Measurements from ENCODE around the gene IL24. TPM values are rescaled to one million over a fixed set of nuclear protein-coding genes. Genes with fewer than 3 reads are reported as not detected.

IL24 gene
- total RNA-seq, 4 donors from 2014 or later, result not detected

DNA sequence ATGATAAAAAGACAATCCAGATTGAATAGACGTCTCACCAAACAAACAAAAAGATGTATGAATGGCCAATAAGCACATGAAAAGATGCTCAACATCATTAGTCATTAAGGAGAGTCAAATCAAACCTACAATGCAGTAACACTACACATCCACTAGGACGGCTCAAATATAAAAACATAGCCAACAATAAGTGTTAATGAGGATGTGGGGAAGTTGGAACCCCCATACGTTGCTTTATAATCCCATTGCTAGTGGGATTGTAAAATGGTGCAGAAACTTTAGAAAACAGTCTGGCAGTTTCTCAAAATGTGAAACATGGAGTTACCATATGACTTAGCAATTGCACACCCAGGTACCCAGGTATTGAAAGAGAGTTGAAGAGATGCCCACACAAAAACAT is 14.7 kb upstream of the IL24 start:
- TF ChIP-seq, protein P1, sequence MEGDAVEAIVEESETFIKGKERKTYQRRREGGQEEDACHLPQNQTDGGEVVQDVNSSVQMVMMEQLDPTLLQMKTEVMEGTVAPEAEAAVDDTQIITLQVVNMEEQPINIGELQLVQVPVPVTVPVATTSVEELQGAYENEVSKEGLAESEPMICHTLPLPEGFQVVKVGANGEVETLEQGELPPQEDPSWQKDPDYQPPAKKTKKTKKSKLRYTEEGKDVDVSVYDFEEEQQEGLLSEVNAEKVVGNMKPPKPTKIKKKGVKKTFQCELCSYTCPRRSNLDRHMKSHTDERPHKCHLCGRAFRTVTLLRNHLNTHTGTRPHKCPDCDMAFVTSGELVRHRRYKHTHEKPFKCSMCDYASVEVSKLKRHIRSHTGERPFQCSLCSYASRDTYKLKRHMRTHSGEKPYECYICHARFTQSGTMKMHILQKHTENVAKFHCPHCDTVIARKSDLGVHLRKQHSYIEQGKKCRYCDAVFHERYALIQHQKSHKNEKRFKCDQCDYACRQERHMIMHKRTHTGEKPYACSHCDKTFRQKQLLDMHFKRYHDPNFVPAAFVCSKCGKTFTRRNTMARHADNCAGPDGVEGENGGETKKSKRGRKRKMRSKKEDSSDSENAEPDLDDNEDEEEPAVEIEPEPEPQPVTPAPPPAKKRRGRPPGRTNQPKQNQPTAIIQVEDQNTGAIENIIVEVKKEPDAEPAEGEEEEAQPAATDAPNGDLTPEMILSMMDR (IDR thresholded peaks at IDR 0.05; ENCODE audit: low read depth), result no peak

DNA sequence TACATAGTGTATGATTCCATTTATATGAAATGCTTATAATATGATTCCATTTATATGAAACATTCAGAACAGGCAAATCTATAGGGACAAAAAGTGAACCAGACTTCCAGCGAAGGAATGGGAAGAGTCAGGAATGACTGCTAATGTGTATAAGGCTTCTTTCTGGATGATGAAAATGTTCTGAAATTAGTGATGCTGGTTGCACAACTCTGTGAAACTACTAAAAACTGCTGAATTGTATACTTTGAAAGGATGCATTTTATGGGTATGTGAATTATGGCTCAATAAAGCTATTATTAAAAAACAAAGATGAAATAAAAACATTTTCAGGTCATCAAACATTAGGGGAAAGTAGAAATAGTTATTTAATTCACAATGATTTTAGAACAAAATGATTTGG is 14.1 kb upstream of the IL24 start:
- TF ChIP-seq, protein P1 (IDR thresholded peaks at IDR 0.05; ENCODE audit: low read depth), result no peak

DNA sequence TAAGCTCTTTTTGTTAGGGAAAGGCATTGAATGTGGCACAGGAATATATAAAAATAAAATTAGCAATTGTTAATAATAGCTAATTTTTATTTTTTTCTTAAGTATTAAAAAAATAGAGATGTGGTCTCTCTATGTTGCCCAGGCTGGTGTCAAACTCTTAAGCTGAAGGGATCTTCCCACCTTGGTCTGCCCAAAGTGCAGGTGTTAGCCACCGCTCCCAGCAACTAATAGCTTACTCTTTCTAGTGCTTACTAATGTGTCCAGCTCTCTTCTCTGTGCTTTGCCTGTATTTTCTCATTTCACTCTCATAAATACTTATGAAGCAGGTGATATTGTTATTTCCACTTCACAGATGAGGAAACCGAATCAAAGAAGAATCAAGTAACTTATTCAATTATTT is 13.4 kb upstream of the IL24 start:
- TF ChIP-seq, protein P1 (IDR thresholded peaks at IDR 0.05; ENCODE audit: low read depth), result no peak

DNA sequence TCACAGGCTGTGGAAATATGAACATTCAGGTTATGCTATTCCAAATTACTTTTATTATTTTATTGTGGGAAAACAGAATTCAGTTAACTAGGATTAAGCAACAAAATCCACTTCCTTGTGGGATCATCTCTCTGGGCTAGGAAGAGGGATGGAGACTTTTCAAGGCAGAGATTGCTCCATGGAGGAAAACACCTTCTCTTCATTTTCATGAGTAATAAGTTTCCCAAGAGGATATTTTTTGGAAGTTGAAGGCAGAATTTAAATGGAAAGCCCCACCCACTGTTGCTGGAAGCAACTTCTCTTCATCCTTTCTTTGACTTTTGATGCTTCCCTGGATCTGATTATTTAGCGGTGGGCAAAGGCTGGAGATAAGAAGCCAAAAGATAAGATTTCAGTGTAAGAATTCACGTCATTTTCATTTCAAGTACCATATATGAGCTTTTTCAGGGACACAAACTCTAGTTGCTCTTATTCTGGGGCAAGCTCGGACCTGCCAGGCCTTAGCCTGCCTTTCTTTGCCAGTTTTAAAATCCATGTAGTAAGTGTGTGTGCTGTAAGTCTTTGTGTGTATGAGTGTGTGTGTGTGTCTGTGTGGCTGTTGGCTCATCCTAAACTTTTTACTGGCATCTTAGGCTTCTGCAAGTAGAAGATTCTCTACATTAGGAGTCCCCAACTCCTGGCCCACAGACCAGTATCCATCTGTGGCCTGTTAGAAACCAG is 11.7 kb upstream of the IL24 start:
- TF ChIP-seq, protein P1 (IDR thresholded peaks at IDR 0.05; ENCODE audit: low read depth), result no peak

DNA sequence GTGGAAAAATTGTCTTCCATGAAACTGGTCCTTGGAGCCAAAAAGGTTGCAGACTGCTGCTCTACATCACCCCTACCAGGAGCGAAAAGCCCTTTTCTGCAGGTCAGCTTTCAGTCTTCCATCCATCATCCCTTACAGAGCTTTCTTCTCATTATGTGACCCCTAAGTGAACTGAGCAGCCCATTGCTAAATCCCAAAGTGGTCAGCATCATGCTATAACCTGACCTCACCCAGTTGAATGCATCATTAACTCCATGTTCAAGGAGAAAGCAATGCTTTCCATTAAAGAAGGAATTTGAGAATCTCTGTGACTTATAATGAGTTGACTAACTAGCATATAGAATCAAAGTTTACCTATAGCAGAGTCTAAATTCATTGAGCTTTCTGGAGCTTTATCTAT is 10.4 kb upstream of the IL24 start:
- TF ChIP-seq, protein P1 (IDR thresholded peaks at IDR 0.05; ENCODE audit: low read depth), result no peak

DNA sequence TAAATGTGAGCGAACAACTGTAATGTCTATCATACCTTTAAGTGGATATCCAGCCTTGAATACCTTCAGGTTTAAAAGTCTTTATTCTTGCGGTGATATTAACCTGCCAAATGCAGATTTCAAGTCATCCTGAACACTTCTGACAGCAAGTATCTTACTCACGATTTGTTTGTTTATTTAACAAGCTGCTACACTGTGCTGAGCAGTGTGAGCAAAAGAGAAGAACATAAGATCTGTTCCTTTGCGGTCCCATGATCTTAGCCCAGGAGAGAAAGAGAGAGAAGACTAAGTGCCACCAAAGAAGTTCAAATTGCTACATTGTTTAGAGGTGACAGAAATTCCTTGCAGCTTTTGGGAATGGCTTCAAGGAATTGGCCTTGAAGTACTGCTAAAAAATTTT is 9.5 kb upstream of the IL24 start:
- TF ChIP-seq, protein P1 (IDR thresholded peaks at IDR 0.05; ENCODE audit: low read depth), result no peak

DNA sequence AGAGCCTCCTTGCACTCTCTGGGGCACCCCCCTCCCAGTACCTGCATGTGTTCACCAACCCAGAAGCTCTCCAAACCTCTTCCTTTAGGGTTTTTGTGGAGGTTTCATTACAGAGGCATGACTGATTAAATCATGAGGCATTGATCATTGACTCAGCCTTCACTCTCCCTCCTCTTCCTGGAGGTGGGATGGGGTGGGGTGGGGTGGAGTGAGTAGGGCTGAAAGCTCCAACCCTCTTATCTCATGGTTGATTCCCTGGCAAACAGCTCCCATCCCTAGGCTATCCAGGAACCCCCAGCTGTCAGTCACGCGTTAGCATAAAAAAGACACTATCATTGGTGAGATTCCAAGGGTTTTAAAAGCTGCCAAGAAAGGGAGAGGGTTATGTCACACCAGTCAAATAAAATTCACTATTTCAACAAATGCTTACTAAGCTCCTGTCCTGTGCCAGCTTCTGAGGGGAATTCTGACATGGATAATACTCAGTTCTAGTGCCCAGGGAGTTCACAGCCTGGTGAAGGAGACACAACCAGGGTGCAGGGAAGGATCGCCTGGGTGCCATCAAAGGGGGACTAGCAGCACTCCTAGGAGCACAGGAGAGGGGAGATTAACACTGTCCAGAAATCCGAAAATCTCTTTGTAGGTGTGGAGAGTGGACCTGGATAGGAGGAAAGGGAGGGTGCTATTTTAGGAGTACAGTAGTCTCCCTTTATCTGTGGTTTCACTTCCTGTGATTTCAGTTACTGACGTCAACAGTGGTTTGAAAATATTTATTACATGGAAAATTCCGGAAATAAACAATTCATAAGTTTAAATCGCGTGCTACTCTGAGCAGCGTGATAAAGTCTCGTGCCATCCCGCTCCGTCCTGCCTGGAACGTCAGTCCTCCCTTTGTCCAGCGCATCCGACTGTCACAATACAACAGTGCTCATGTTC is 6.8 kb upstream of the IL24 start:
- TF ChIP-seq, protein P1 (IDR thresholded peaks at IDR 0.05; ENCODE audit: low read depth), result no peak

Measured in subcutaneous adipose tissue (tissue), 4 donors.